GM11168 (cell line): ENCODE measurements around the gene MMP23B.

Experiments used
- in situ Hi-C: fragments of 300-500 bp; cut with MboI; formaldehyde crosslinking; loops from one replicate; pipeline ENCODE4 v1.12.0; 2022; ENCODE audit warnings: low sequenced_read_pairs; ENCODE audit not compliant: unreplicated experiment

The MMP23B gene

GRCh38 chr1:1602304-1602967, 29.5 kb upstream of the MMP23B start:
- in situ Hi-C loops = no loop called here

- in situ Hi-C loops = no loop called here
Observed at GRCh38 chr1:1602968-1603506, 28.9 kb upstream of the MMP23B start.

- in situ Hi-C loops = no loop called here
Observed at GRCh38 chr1:1603671-1604373, 28.2 kb upstream of the MMP23B start.

- in situ Hi-C loops = no loop called here
Observed at GRCh38 chr1:1604374-1605033, 27.5 kb upstream of the MMP23B start.

GRCh38 chr1:1605034-1605591, 26.9 kb upstream of the MMP23B start:
- in situ Hi-C loops = no loop called here

GRCh38 chr1:1605724-1606123, 26.2 kb upstream of the MMP23B start:
- in situ Hi-C loops = no loop called here

GRCh38 chr1:1606232-1606631, 25.7 kb upstream of the MMP23B start:
- in situ Hi-C loops = no loop called here

- in situ Hi-C loops = no loop called here
Observed at GRCh38 chr1:1609822-1610485, 22.0 kb upstream of the MMP23B start.

- in situ Hi-C loops = no loop called here
Observed at GRCh38 chr1:1610796-1611195, 21.2 kb upstream of the MMP23B start.

GRCh38 chr1:1612104-1612400, 19.9 kb upstream of the MMP23B start:
- in situ Hi-C loops = no loop called here

GRCh38 chr1:1613509-1614082, 18.4 kb upstream of the MMP23B start:
- in situ Hi-C loops = no loop called here

GRCh38 chr1:1614204-1614953, 17.6 kb upstream of the MMP23B start:
- in situ Hi-C loops = no loop called here

- in situ Hi-C loops = no loop called here
Observed at GRCh38 chr1:1614954-1615255, 17.1 kb upstream of the MMP23B start.

- in situ Hi-C loops = no loop called here
Observed at GRCh38 chr1:1615256-1616044, 16.5 kb upstream of the MMP23B start, which contains the start of gene MIB2. MIB2 (plus strand) TSS chr1:1615500; CDS start chr1:1623453, 7,953 bp downstream.

GRCh38 chr1:1616045-1616790, 15.8 kb upstream of the MMP23B start:
- in situ Hi-C loops = no loop called here

GRCh38 chr1:1616838-1617237, 15.1 kb upstream of the MMP23B start:
- in situ Hi-C loops = no loop called here

GRCh38 chr1:1617516-1617915, 14.5 kb upstream of the MMP23B start:
- in situ Hi-C loops = no loop called here

- in situ Hi-C loops = no loop called here
Observed at GRCh38 chr1:1617925-1618324, 14.0 kb upstream of the MMP23B start.
